K562 (cell line): ENCODE data around the gene CLPSL2. TPM values are rescaled to one million over a fixed set of nuclear protein-coding genes. Genes with fewer than 3 reads are reported as not detected.

Experiments used
- ARID3B ChIP-seq: fragments of 250-450 bp; sonication (Bioruptor Pico); IDR thresholded peaks from 2 replicates; pipeline ENCODE4 v1.4.0; 2020; ENCODE audit warnings: borderline replicate concordance
- EWSR1 ChIP-seq: fragments of 450-650 bp; IDR thresholded peaks from 2 replicates; pipeline ENCODE4 v1.6.1; 2018; ENCODE audit warnings: borderline replicate concordance, mild to moderate bottlenecking, low read depth, moderate library complexity; ENCODE audit not compliant: partially characterized antibody
- FOXA3 ChIP-seq, 2 experiments: fragments of 450-650 bp in 1 of 2; sonication (generic) in 1 of 2; formaldehyde crosslinking; IDR thresholded peaks in 1 of 2; conservative IDR thresholded peaks in 1 of 2; 2 replicates each; pipeline versions ENCODE4 v1.4.0 to v1.8.0; 2020 to 2022; ENCODE audit warnings: mild to moderate bottlenecking in 2 of 2, missing genetic modification reagents in 1 of 2
- GTF2B ChIP-seq: IDR thresholded peaks from 2 replicates; pipeline ENCODE4 v1.6.1; 2011; ENCODE audit not compliant: insufficient read length; ENCODE audit errors: extremely low read depth
- HMGN3 ChIP-seq: IDR thresholded peaks from 2 replicates; pipeline ENCODE4 v1.6.1; 2011; ENCODE audit warnings: borderline replicate concordance, low read depth, mild to moderate bottlenecking, mixed read lengths, low read length; ENCODE audit not compliant: insufficient read length; ENCODE audit errors: extremely low read depth
- MCM7 ChIP-seq, 2 experiments: fragments of 450-650 bp; IDR thresholded peaks; 2 replicates each; pipeline ENCODE4 v1.6.1; 2016 to 2018
- NCOA1 ChIP-seq: fragments of 450-650 bp; IDR thresholded peaks from 2 replicates; pipeline ENCODE4 v1.6.1; 2016; ENCODE audit warnings: low read depth
- SUPT5H ChIP-seq: fragments of 450-650 bp; IDR thresholded peaks from 2 replicates; pipeline ENCODE4 v1.6.1; 2016
- TRIM24 ChIP-seq, 2 experiments: fragments of 450-650 bp; IDR thresholded peaks; 2 replicates each; pipeline ENCODE4 v1.6.1; 2016
- WHSC1 ChIP-seq: IDR thresholded peaks from one replicate; pipeline ENCODE4 v1.6.1; 2012; ENCODE audit warnings: low read length, control low read depth, inconsistent platforms
- ZC3H11A ChIP-seq: IDR thresholded peaks from 2 replicates; pipeline ENCODE4 v1.6.1; 2012; ENCODE audit warnings: low read depth, low read length, improper control_type of control experiment
- ZNF639 ChIP-seq, 2 experiments: fragments of 200-800 bp in 1 of 2; sonication (Bioruptor generic) in 1 of 2; sonication (generic) in 1 of 2; formaldehyde crosslinking in 1 of 2; IDR thresholded peaks in 1 of 2; conservative IDR thresholded peaks in 1 of 2; 2 replicates each; pipeline versions ENCODE4 v1.5.0 to v1.6.1; 2016 to 2020; ENCODE audit warnings: missing compliant biosample characterization in 1 of 2, missing genetic modification characterization in 1 of 2, missing genetic modification reagents in 1 of 2
- polyA plus RNA-seq, 8 experiments: library from polyadenylated mRNA; depleted of rRNA in 4 of 8; stranded (reverse) in 5 of 8; unstranded in 3 of 8; fragments of >200 nt; fragmentation: Nextera tagmentation in 2 of 8; fragmentation: Illumina TruSeq in 1 of 8; extraction: Ambion mirVana in 2 of 8; extraction: Trizol in 1 of 8; gene quantifications; 2 replicates each; pipeline versions ENCODE4 v1.2.1 to v1.2.3, GENCODE V29; 2011 to 2014; ENCODE audit warnings: inconsistent platforms in 1 of 8, missing spikeins in 1 of 8
- total RNA-seq, 7 experiments: library from RNA; depleted of rRNA in 6 of 7; stranded (reverse); fragments of >200 nt in 6 of 7; fragmentation: Illumina TruSeq in 2 of 7; extraction: Trizol in 2 of 7; gene quantifications; 2 replicates each; pipeline versions ENCODE4 v1.2.1 to v1.2.3, GENCODE V29; 2011 to 2021; ENCODE audit warnings: low replicate concordance in 1 of 7
- TF ChIP-seq, protein P1 (sequence below), 2 experiments: fragments of 450-650 bp in 1 of 2; IDR thresholded peaks; 2 replicates each; pipeline ENCODE4 v1.6.1; 2011 to 2017; ENCODE audit warnings: low read depth in 2 of 2, antibody characterized with exemption in 1 of 2, borderline replicate concordance in 1 of 2, low read length in 1 of 2, mild to moderate bottlenecking in 1 of 2, mixed read lengths in 1 of 2; ENCODE audit not compliant: control insufficient read depth in 1 of 2

CLPSL2 gene
- total and polyA plus RNA-seq, 9 of the 15 experiments (the other 6 are each of a cell fraction or from before 2014, with no cell fraction given): not detected

DNA sequence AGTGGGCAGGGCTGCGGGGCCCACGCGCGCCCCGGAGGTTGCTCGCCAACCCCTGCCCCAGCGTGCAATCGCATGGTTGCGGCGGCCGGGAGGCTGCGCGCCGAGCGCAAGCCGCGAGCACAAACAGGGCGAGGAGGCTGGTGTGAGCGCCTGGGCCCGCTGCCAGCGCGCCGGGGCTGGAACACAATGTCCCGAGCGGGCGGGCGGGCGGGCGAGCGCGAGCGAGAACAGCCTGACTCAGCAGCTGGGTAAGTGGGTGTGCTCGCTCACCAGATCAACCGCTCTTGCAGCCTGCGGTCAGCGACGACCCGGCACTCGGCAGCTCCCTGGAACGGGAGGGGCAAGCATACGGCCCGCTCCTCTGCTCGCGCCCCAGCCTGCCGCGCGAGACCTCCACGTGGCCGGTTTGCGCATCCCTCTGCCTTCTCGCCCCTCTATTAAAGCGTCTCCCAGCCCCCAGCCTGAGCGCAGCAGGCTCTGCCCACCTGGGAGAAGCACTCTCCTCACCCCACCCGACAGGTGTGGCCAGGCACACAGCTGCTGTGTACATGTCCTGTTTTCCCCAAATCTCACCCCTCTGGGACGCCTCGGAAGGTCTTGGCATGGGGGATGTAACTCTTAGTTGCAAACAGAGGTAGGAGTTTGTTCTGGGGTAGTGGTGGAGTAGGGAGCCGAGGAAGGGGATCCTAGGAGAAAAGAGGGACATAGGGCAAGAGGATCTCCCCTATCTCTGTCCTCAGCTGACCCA is 48.3 kb upstream of the CLPSL2 start (continued):
- no peak for TF ChIP-seq FOXA3 (CRISPR knock-in tag; conservative IDR thresholded peaks at IDR 0.05 in 1 of 2, IDR thresholded peaks at IDR 0.05 in 1 of 2)
- TF ChIP-seq SUPT5H: peak; percentile 68
- no peak for TF ChIP-seq WHSC1
- TF ChIP-seq, protein P1, sequence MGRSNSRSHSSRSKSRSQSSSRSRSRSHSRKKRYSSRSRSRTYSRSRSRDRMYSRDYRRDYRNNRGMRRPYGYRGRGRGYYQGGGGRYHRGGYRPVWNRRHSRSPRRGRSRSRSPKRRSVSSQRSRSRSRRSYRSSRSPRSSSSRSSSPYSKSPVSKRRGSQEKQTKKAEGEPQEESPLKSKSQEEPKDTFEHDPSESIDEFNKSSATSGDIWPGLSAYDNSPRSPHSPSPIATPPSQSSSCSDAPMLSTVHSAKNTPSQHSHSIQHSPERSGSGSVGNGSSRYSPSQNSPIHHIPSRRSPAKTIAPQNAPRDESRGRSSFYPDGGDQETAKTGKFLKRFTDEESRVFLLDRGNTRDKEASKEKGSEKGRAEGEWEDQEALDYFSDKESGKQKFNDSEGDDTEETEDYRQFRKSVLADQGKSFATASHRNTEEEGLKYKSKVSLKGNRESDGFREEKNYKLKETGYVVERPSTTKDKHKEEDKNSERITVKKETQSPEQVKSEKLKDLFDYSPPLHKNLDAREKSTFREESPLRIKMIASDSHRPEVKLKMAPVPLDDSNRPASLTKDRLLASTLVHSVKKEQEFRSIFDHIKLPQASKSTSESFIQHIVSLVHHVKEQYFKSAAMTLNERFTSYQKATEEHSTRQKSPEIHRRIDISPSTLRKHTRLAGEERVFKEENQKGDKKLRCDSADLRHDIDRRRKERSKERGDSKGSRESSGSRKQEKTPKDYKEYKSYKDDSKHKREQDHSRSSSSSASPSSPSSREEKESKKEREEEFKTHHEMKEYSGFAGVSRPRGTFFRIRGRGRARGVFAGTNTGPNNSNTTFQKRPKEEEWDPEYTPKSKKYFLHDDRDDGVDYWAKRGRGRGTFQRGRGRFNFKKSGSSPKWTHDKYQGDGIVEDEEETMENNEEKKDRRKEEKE (IDR thresholded peaks at IDR 0.05; ENCODE audit: borderline replicate concordance in 1 of 2, control insufficient read depth in 1 of 2, low read depth in 2 of 2, low read length in 1 of 2): 0 out of 4 replicates have a peak, but pooled peaks of 1 of the 2 experiments have one; percentile 17
- TF ChIP-seq TRIM24 (IDR thresholded peaks at IDR 0.05): peak in 1 of 2 experiments; percentile 50; a peak in 2 of 4 replicates
- no peak for TF ChIP-seq ZC3H11A
- no peak for TF ChIP-seq EWSR1
- TF ChIP-seq GTF2B: no peak
- no peak for TF ChIP-seq NCOA1
- TF ChIP-seq ZNF639 (CRISPR knock-in tag; conservative IDR thresholded peaks at IDR 0.05 in 1 of 2, IDR thresholded peaks at IDR 0.05 in 1 of 2): peak in 1 of 2 experiments; percentile 86; a peak in 2 of 4 replicates
- TF ChIP-seq ARID3B (CRISPR knock-in tag): no peak
- no peak for TF ChIP-seq MCM7 (IDR thresholded peaks at IDR 0.05)
- peak; percentile 95 for TF ChIP-seq HMGN3
